ENCODE measurements around the gene BAZ2B. TPM values are rescaled to one million over a fixed set of nuclear protein-coding genes. Genes with fewer than 3 reads are reported as not detected.

Gene BAZ2B
- total RNA-seq, 1 donor from 2014 or later, result 69.8 TPM

DNA sequence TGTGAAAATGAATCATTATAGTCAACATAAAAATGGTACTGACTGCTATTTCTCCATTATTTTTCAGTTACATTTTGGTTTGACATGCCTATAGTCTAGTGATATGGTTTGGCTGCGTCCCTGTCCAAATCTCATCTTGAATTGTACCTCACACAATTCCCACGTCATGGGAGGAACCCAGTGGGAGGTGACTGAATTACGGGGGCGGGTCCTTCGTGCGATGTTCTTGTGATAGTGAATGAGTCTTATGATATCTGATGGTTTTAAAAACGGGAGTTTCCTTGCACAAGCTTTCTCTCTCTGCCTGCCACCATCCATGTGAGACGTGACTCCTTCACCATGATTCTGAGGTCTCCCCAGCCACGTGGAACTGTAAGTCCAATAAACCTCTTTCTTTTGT, 70.3 kb downstream of the BAZ2B start:
- Histone ChIP-seq H3K4me2 (ENCODE audit: low read length) (no peak overlapping the region), H3K9me3 (ENCODE audit: insufficient read depth, low read depth, low read length) (no peaks in the 10 kb centered on the region), H3K27ac (ENCODE audit: low read depth, low read length) (no peak overlapping the region), H3K36me3 (ENCODE audit: insufficient read depth, low read length) (peaks cover 4% of the 10 kb centered on the region), H3K27me3 (ENCODE audit: insufficient read depth, low read length) (no peaks in the 10 kb centered on the region), H2AFZ (ENCODE audit: low read depth, low read length) (no peak overlapping the region), H3K9ac (ENCODE audit: low read length) (no peak overlapping the region), H4K20me1 (ENCODE audit: insufficient read depth, low read length) (no peaks in the 10 kb centered on the region), H3K4me3 (ENCODE audit: insufficient read depth, low read depth, low read length) (no peak overlapping the region), H3K4me1 (ENCODE audit: insufficient read depth, low read length) (no peaks in the 10 kb centered on the region), H3K79me2 (ENCODE audit: insufficient read depth, low read length) (no peaks in the 10 kb centered on the region)
- TF ChIP-seq, protein P1, sequence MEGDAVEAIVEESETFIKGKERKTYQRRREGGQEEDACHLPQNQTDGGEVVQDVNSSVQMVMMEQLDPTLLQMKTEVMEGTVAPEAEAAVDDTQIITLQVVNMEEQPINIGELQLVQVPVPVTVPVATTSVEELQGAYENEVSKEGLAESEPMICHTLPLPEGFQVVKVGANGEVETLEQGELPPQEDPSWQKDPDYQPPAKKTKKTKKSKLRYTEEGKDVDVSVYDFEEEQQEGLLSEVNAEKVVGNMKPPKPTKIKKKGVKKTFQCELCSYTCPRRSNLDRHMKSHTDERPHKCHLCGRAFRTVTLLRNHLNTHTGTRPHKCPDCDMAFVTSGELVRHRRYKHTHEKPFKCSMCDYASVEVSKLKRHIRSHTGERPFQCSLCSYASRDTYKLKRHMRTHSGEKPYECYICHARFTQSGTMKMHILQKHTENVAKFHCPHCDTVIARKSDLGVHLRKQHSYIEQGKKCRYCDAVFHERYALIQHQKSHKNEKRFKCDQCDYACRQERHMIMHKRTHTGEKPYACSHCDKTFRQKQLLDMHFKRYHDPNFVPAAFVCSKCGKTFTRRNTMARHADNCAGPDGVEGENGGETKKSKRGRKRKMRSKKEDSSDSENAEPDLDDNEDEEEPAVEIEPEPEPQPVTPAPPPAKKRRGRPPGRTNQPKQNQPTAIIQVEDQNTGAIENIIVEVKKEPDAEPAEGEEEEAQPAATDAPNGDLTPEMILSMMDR (IDR thresholded peaks at IDR 0.05; ENCODE audit: insufficient read depth, low read depth, low read length), result no peak
- no peak for TF ChIP-seq EZH2 (IDR thresholded peaks at IDR 0.05; ENCODE audit: insufficient read depth, low read length)
- Mint-ChIP-seq H3K4me1 (ENCODE audit: low read depth, unreplicated experiment) (peaks cover 12% of the 10 kb centered on the region), H3K27ac (ENCODE audit: unreplicated experiment) (no peak overlapping the region), H3K36me3 (ENCODE audit: low read depth, unreplicated experiment) (peaks cover 15% of the 10 kb centered on the region), H3K27me3 (ENCODE audit: low read depth, unreplicated experiment) (no peaks in the 10 kb centered on the region), H3K4me3 (ENCODE audit: unreplicated experiment) (no peak overlapping the region), H3K9me3 (ENCODE audit: unreplicated experiment) (peaks cover 4% of the 10 kb centered on the region)
- FAIRE-seq, result no peak
- no peak for DNase-seq (ENCODE audit: low read depth)

DNA sequence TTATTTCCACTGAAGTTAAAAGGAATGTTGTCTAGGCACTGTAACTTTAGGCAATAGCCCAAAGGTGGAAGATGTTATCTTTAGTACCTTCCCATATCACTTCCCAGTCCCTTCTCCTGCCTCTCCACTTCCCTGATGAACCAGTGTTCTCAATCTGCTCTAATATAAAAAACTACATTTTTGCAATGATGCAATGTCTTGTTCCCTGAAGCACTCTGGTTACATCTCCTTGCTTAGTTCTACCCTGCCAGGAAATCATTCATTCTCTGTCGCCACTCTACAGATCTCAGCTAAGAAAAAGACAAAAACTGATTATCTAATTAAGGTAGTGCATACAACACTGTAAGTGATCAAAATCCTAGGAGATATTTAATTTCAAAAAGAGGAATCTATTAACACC, 71.3 kb downstream of the BAZ2B start:
- Histone ChIP-seq H3K27ac (ENCODE audit: low read depth, low read length) (no peak overlapping the region), H4K20me1 (ENCODE audit: insufficient read depth, low read length) (no peaks in the 10 kb centered on the region), H2AFZ (ENCODE audit: low read depth, low read length) (no peak overlapping the region), H3K4me3 (ENCODE audit: insufficient read depth, low read depth, low read length) (no peak overlapping the region), H3K79me2 (ENCODE audit: insufficient read depth, low read length) (no peaks in the 10 kb centered on the region), H3K9ac (ENCODE audit: low read length) (no peak overlapping the region), H3K4me1 (ENCODE audit: insufficient read depth, low read length) (no peaks in the 10 kb centered on the region), H3K4me2 (ENCODE audit: low read length) (no peak overlapping the region), H3K9me3 (ENCODE audit: insufficient read depth, low read depth, low read length) (no peaks in the 10 kb centered on the region), H3K36me3 (ENCODE audit: insufficient read depth, low read length) (peaks cover 4% of the 10 kb centered on the region), H3K27me3 (ENCODE audit: insufficient read depth, low read length) (no peaks in the 10 kb centered on the region)
- FAIRE-seq (no peak), DNase-seq (ENCODE audit: low read depth) (no peak)
- Mint-ChIP-seq H3K36me3 (ENCODE audit: low read depth, unreplicated experiment) (peaks cover 15% of the 10 kb centered on the region), H3K27ac (ENCODE audit: unreplicated experiment) (no peak overlapping the region), H3K4me1 (ENCODE audit: low read depth, unreplicated experiment) (peaks cover 9% of the 10 kb centered on the region), H3K27me3 (ENCODE audit: low read depth, unreplicated experiment) (no peaks in the 10 kb centered on the region), H3K4me3 (ENCODE audit: unreplicated experiment) (no peak overlapping the region), H3K9me3 (ENCODE audit: unreplicated experiment) (peaks cover 4% of the 10 kb centered on the region)
- no peak for TF ChIP-seq EZH2 (IDR thresholded peaks at IDR 0.05; ENCODE audit: insufficient read depth, low read length)
- TF ChIP-seq, protein P1 (IDR thresholded peaks at IDR 0.05; ENCODE audit: insufficient read depth, low read depth, low read length), result no peak

DNA sequence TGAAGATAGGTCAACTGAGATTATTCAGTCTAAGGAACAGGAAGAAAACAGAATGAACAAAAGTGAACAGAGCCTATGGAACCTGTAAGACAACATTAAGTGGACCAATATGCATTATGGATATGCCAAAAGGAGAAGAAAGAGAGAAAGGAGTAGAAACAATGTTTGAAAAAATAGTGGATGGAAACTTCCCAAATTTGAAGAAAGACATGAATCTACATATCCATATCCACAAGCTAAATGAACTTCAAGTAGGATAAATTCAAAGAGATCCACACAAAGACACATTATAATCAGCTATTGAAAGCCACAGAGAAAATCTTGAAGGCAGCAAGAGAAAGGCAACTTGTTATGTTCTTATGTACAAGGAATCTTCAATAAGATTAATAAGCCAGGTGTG, 74.2 kb downstream of the BAZ2B start:
- Histone ChIP-seq H3K9ac (ENCODE audit: low read length) (no peak overlapping the region), H3K4me1 (ENCODE audit: insufficient read depth, low read length) (no peaks in the 10 kb centered on the region), H3K36me3 (ENCODE audit: insufficient read depth, low read length) (peaks cover 4% of the 10 kb centered on the region), H3K9me3 (ENCODE audit: insufficient read depth, low read depth, low read length) (no peaks in the 10 kb centered on the region), H4K20me1 (ENCODE audit: insufficient read depth, low read length) (no peaks in the 10 kb centered on the region), H3K4me2 (ENCODE audit: low read length) (no peak overlapping the region), H3K27me3 (ENCODE audit: insufficient read depth, low read length) (no peaks in the 10 kb centered on the region), H3K79me2 (ENCODE audit: insufficient read depth, low read length) (no peaks in the 10 kb centered on the region), H3K27ac (ENCODE audit: low read depth, low read length) (no peak overlapping the region), H3K4me3 (ENCODE audit: insufficient read depth, low read depth, low read length) (no peak overlapping the region), H2AFZ (ENCODE audit: low read depth, low read length) (no peak overlapping the region)
- H3K4me1 Mint-ChIP-seq (ENCODE audit: low read depth, unreplicated experiment), result peaks cover 2% of the 10 kb centered on the region
- TF ChIP-seq EZH2 (IDR thresholded peaks at IDR 0.05; ENCODE audit: insufficient read depth, low read length), result no peak
- TF ChIP-seq, protein P1 (IDR thresholded peaks at IDR 0.05; ENCODE audit: insufficient read depth, low read depth, low read length), result no peak
- peaks cover 15% of the 10 kb centered on the region for H3K36me3 Mint-ChIP-seq (ENCODE audit: low read depth, unreplicated experiment)
- no peaks in the 10 kb centered on the region for H3K27me3 Mint-ChIP-seq (ENCODE audit: low read depth, unreplicated experiment)
- no peak overlapping the region for H3K27ac Mint-ChIP-seq (ENCODE audit: unreplicated experiment)
- no peak for FAIRE-seq
- H3K4me3 Mint-ChIP-seq (ENCODE audit: unreplicated experiment), result no peak overlapping the region
- DNase-seq (ENCODE audit: low read depth), result no peak
- peaks cover 4% of the 10 kb centered on the region for H3K9me3 Mint-ChIP-seq (ENCODE audit: unreplicated experiment)

Measured in astrocyte (in vitro differentiated cells and primary cell).